OCI-LY1 (cell line): ENCODE results near the gene SYNE1.
A peak's percentile ranks its signal among the peaks of the same experiment; 100 is the strongest.

ENCODE experiments used
- H2AFZ ChIP-seq: fragments of 200-600 bp; sonication (generic), shearing (Covaris generic); 2 replicates; pipeline ENCODE4 v1.6.0; 2014; ENCODE audit warnings: antibody characterized with exemption, mild to moderate bottlenecking, low read length
- H3F3A ChIP-seq: fragments of 200-600 bp; sonication (generic), shearing (Covaris generic); 2 replicates; pipeline ENCODE4 v1.6.0; 2014; ENCODE audit warnings: mild to moderate bottlenecking, antibody characterized with exemption, low read length, moderate library complexity; ENCODE audit not compliant: insufficient read depth
- H3K27ac ChIP-seq: fragments of 200-600 bp; sonication (generic); 2 replicates; pipeline ENCODE4 v1.5.1; 2014; ENCODE audit warnings: low read length, mixed run types, mild to moderate bottlenecking, low read depth; ENCODE audit not compliant: poor library complexity, severe bottlenecking
- H3K27me3 ChIP-seq: fragments of 200-600 bp; sonication (generic); 2 replicates; pipeline ENCODE4 v1.6.0; 2014; ENCODE audit warnings: antibody characterized with exemption, mild to moderate bottlenecking, low read length, moderate library complexity; ENCODE audit not compliant: insufficient read depth
- H3K36me3 ChIP-seq: fragments of 200-600 bp; sonication (generic); 2 replicates; pipeline ENCODE4 v1.6.1; 2014; ENCODE audit warnings: mild to moderate bottlenecking, antibody characterized with exemption, low read length, moderate library complexity, mixed read lengths; ENCODE audit not compliant: insufficient read depth
- H3K4me1 ChIP-seq: fragments of 200-600 bp; sonication (generic); 2 replicates; pipeline ENCODE4 v1.5.1; 2014; ENCODE audit warnings: mild to moderate bottlenecking, low read length, moderate library complexity; ENCODE audit not compliant: insufficient read depth, severe bottlenecking
- H3K4me2 ChIP-seq: fragments of 200-600 bp; sonication (generic), shearing (Covaris generic); 2 replicates; pipeline ENCODE4 v1.6.1; 2014; ENCODE audit warnings: low read length
- H3K4me3 ChIP-seq: fragments of 200-600 bp; sonication (generic); 2 replicates; pipeline ENCODE4 v1.5.1; 2014; ENCODE audit warnings: low read length, low read depth, mild to moderate bottlenecking, mixed read lengths; ENCODE audit not compliant: poor library complexity, severe bottlenecking
- H3K79me2 ChIP-seq: fragments of 200-600 bp; shearing (Covaris generic); 2 replicates; pipeline ENCODE4 v1.6.1; 2016; ENCODE audit warnings: mixed run types, low read length, mixed read lengths; ENCODE audit not compliant: insufficient read depth
- H3K9ac ChIP-seq: fragments of 200-600 bp; sonication (generic), shearing (Covaris generic); 2 replicates; pipeline ENCODE4 v1.6.1; 2014; ENCODE audit warnings: mild to moderate bottlenecking, low read length, mixed read lengths
- H3K9me2 ChIP-seq: fragments of 200-600 bp; sonication (generic), shearing (Covaris generic); 2 replicates; pipeline ENCODE4 v1.6.1; 2014; ENCODE audit warnings: low read depth, mild to moderate bottlenecking, low read length, mixed read lengths
- H3K9me3 ChIP-seq: fragments of 200-600 bp; shearing (Covaris generic); 2 replicates; pipeline ENCODE4 v1.6.1; 2014; ENCODE audit warnings: low read length, mixed read lengths
- H4K20me1 ChIP-seq: fragments of 200-600 bp; sonication (generic), shearing (Covaris generic); 2 replicates; pipeline ENCODE4 v1.6.0; 2016; ENCODE audit warnings: mild to moderate bottlenecking, low read length; ENCODE audit not compliant: insufficient read depth
- EZH2 ChIP-seq: fragments of 200-600 bp; sonication (generic), shearing (Covaris generic); IDR thresholded peaks from 2 replicates; pipeline ENCODE4 v1.8.0; 2017; ENCODE audit warnings: borderline replicate concordance, mixed run types, mild to moderate bottlenecking, antibody characterized with exemption, low read length, moderate library complexity, mixed read lengths
- TF ChIP-seq, protein P1 (sequence below): fragments of 200-600 bp; sonication (generic), shearing (Covaris generic); IDR thresholded peaks from 2 replicates; pipeline ENCODE4 v1.5.1; 2017; ENCODE audit warnings: mild to moderate bottlenecking, antibody characterized with exemption, low read length, moderate library complexity, mixed read lengths

Gene SYNE1

GRCh38 chr6:152268846-152269442 is 368.2 kb downstream of the SYNE1 start:
- Histone ChIP-seq H3K27ac (no peak overlapping the region), H3K9ac (no peak overlapping the region), H3F3A (no peaks in the 10 kb centered on the region), H3K9me3 (no peaks in the 10 kb centered on the region), H2AFZ (no peak overlapping the region), H3K4me3 (no peak overlapping the region), H3K36me3 (peaks cover 60% of the 10 kb centered on the region), H3K9me2 (no peaks in the 10 kb centered on the region), H3K27me3 (no peaks in the 10 kb centered on the region), H4K20me1 (no peaks in the 10 kb centered on the region), H3K4me1 (no peaks in the 10 kb centered on the region), H3K4me2 (no peak overlapping the region), H3K79me2 (no peaks in the 10 kb centered on the region)
- TF ChIP-seq, protein P1, sequence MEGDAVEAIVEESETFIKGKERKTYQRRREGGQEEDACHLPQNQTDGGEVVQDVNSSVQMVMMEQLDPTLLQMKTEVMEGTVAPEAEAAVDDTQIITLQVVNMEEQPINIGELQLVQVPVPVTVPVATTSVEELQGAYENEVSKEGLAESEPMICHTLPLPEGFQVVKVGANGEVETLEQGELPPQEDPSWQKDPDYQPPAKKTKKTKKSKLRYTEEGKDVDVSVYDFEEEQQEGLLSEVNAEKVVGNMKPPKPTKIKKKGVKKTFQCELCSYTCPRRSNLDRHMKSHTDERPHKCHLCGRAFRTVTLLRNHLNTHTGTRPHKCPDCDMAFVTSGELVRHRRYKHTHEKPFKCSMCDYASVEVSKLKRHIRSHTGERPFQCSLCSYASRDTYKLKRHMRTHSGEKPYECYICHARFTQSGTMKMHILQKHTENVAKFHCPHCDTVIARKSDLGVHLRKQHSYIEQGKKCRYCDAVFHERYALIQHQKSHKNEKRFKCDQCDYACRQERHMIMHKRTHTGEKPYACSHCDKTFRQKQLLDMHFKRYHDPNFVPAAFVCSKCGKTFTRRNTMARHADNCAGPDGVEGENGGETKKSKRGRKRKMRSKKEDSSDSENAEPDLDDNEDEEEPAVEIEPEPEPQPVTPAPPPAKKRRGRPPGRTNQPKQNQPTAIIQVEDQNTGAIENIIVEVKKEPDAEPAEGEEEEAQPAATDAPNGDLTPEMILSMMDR = no peak
- no peak for TF ChIP-seq EZH2

GRCh38 chr6:152267967-152268845 is 369.0 kb downstream of the SYNE1 start:
- no peak overlapping the region for H3K27ac ChIP-seq
- no peaks in the 10 kb centered on the region for H3K4me1 ChIP-seq
- H2AFZ ChIP-seq = no peak overlapping the region
- H3K4me3 ChIP-seq = no peak overlapping the region
- no peak overlapping the region for H3K4me2 ChIP-seq
- H3K9ac ChIP-seq = no peak overlapping the region
- TF ChIP-seq, protein P1 = peak; percentile 72
- no peak for TF ChIP-seq EZH2
- H3K9me2 ChIP-seq = no peaks in the 10 kb centered on the region
- H3K9me3 ChIP-seq = peaks cover 6% of the 10 kb centered on the region; the same call in 1 of the 2 replicates
- no peaks in the 10 kb centered on the region for H3F3A ChIP-seq
- no peaks in the 10 kb centered on the region for H3K79me2 ChIP-seq
- H3K27me3 ChIP-seq = no peaks in the 10 kb centered on the region
- peaks cover 63% of the 10 kb centered on the region for H3K36me3 ChIP-seq
- no peaks in the 10 kb centered on the region for H4K20me1 ChIP-seq

DNA sequence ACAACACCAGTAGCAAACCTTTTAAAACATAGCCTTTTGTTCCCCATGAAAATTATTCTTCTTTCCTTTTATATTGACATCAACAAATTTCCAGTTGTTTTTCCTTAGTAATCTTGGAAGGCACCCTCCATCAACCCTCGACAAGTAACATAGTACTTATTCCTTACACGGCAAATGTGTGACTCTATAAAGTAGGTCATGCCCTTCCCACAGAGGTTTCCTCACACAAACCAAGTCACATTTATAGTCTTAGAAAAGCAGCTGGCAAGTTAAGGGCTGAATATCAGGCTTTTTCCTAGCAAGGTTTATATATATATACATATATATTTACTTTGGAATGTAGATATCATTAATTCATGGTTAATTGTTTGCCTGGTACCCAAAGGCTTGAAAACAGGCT is 371.5 kb downstream of the SYNE1 start:
- no peaks in the 10 kb centered on the region for H4K20me1 ChIP-seq
- no peaks in the 10 kb centered on the region for H3K79me2 ChIP-seq
- H3K4me3 ChIP-seq = no peak overlapping the region
- no peak overlapping the region for H3K27ac ChIP-seq
- peaks cover 13% of the 10 kb centered on the region; the same call in 1 of the 2 replicates for H3K9me3 ChIP-seq
- H3K9me2 ChIP-seq = no peaks in the 10 kb centered on the region
- H3K4me2 ChIP-seq = no peak overlapping the region
- TF ChIP-seq, protein P1 = no peak
- no peak for TF ChIP-seq EZH2
- no peaks in the 10 kb centered on the region for H3F3A ChIP-seq
- peaks cover 65% of the 10 kb centered on the region for H3K36me3 ChIP-seq
- no peak overlapping the region for H3K9ac ChIP-seq
- no peaks in the 10 kb centered on the region for H3K4me1 ChIP-seq
- no peaks in the 10 kb centered on the region for H3K27me3 ChIP-seq
- H2AFZ ChIP-seq = no peak overlapping the region
